Measurements from ENCODE around the gene ZCWPW1. TPM values are rescaled to one million over a fixed set of nuclear protein-coding genes. Genes with fewer than 3 reads are reported as not detected.

The ZCWPW1 gene
- total RNA-seq, 1 donor from 2014 or later: 5.0 TPM

DNA sequence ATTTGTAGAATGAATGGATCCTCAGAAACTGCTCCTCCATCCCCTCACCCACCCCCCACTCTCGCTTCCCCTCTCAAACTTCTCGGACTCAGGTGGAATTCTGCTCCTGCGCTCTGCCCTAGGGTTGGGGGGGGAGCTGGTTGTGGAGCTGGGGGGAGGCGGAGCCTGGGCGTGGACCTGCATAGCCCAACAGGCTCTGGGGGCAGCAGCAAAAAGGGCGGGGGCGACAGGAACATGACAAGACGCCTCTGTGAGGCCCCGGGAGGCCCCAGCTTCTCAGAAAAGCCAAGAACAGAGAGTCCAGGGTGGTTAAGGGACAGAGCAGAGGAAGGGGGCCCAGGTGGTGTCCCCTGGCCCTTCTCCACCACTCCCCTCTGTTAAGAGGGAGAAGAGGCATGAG, 47.0 kb upstream of the ZCWPW1 start:
- Mint-ChIP-seq H3K9me3 (ENCODE audit: unreplicated experiment) (no peaks in the 10 kb centered on the region), H3K4me3 (ENCODE audit: unreplicated experiment) (peak overlapping the region; percentile 89), H3K4me1 (ENCODE audit: unreplicated experiment) (peaks cover 27% of the 10 kb centered on the region), H3K36me3 (ENCODE audit: unreplicated experiment) (peaks cover 6% of the 10 kb centered on the region), H3K27ac (ENCODE audit: unreplicated experiment) (peak overlapping the region; percentile 86), H3K27me3 (ENCODE audit: unreplicated experiment) (no peaks in the 10 kb centered on the region)
- TF ChIP-seq CTCF (IDR thresholded peaks at IDR 0.05): no peak
- DNase-seq (ENCODE audit: extremely low spot score, unreplicated experiment): no peak

DNA sequence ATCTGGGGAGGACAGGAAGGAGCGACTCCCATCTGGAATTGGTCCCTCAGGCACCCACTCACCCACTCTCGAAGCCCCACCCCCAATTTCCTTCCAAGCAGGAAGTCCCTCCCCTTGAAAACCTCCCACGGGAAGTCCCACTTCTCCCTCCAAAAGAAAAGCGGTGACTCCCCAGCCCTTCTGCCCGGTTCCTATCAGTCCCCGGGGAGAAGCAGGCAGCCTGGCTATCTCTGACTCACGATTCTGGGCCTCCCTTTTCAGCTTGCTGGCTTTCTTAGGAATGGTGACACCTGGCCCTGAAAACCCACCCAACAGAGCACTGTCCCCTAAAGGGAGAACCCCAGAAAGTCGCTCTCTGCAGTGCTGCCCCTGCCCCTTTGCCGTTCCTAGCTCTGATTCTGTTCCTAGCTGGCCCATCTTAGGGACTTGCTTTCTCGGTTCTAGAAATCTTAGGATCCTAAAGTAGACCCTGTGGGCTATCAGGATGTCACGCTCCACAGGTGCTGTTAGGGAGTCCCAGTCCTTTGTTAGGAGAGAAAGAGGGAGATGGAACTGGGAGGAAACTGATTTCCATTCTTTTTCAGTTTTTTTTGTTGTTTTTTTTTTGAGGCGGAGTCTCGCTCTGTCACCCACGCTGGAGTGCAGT, 44.5 kb upstream of the ZCWPW1 start:
- Mint-ChIP-seq H3K36me3 (ENCODE audit: unreplicated experiment) (peaks cover 6% of the 10 kb centered on the region), H3K4me3 (ENCODE audit: unreplicated experiment) (no peak overlapping the region), H3K27me3 (ENCODE audit: unreplicated experiment) (no peaks in the 10 kb centered on the region), H3K9me3 (ENCODE audit: unreplicated experiment) (no peaks in the 10 kb centered on the region), H3K27ac (ENCODE audit: unreplicated experiment) (no peak overlapping the region), H3K4me1 (ENCODE audit: unreplicated experiment) (peaks cover 26% of the 10 kb centered on the region)
- DNase-seq (ENCODE audit: extremely low spot score, unreplicated experiment): no peak
- no peak for TF ChIP-seq CTCF (IDR thresholded peaks at IDR 0.05)

GRCh38 chr7:100472121-100472851, 43.8 kb upstream of the ZCWPW1 start:
- peaks cover 27% of the 10 kb centered on the region for H3K4me1 Mint-ChIP-seq (ENCODE audit: unreplicated experiment)
- no peak for TF ChIP-seq CTCF (IDR thresholded peaks at IDR 0.05)
- H3K36me3 Mint-ChIP-seq (ENCODE audit: unreplicated experiment): peaks cover 6% of the 10 kb centered on the region
- H3K27ac Mint-ChIP-seq (ENCODE audit: unreplicated experiment): no peak overlapping the region
- no peaks in the 10 kb centered on the region for H3K9me3 Mint-ChIP-seq (ENCODE audit: unreplicated experiment)
- DNase-seq (ENCODE audit: extremely low spot score, unreplicated experiment): no peak
- no peaks in the 10 kb centered on the region for H3K27me3 Mint-ChIP-seq (ENCODE audit: unreplicated experiment)
- H3K4me3 Mint-ChIP-seq (ENCODE audit: unreplicated experiment): no peak overlapping the region

DNA sequence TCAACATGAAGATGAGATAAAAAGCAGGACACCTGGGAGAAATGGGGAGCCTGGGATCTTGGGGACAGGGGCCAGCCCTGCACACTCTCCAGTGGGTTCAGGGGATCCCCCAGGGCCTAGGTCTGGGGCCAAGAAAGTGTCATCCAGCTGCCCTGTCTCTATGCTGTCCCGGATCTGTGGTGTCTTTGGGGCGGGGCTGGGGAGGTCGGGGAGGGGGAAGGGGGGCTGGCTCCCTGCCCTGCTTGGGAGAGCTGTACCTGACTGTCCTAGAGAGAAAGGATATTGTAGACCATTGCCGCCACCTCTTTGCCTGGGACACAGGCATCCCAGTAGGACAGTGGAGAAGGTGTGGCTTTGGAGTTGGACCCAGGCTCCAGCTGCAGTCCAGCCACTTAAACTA, 42.5 kb upstream of the ZCWPW1 start:
- H3K4me1 Mint-ChIP-seq (ENCODE audit: unreplicated experiment): peaks cover 20% of the 10 kb centered on the region
- peaks cover 6% of the 10 kb centered on the region for H3K36me3 Mint-ChIP-seq (ENCODE audit: unreplicated experiment)
- no peaks in the 10 kb centered on the region for H3K9me3 Mint-ChIP-seq (ENCODE audit: unreplicated experiment)
- H3K4me3 Mint-ChIP-seq (ENCODE audit: unreplicated experiment): no peak overlapping the region
- no peak for TF ChIP-seq CTCF (IDR thresholded peaks at IDR 0.05)
- no peak for DNase-seq (ENCODE audit: extremely low spot score, unreplicated experiment)
- no peaks in the 10 kb centered on the region for H3K27me3 Mint-ChIP-seq (ENCODE audit: unreplicated experiment)
- H3K27ac Mint-ChIP-seq (ENCODE audit: unreplicated experiment): peak overlapping the region; percentile 18

DNA sequence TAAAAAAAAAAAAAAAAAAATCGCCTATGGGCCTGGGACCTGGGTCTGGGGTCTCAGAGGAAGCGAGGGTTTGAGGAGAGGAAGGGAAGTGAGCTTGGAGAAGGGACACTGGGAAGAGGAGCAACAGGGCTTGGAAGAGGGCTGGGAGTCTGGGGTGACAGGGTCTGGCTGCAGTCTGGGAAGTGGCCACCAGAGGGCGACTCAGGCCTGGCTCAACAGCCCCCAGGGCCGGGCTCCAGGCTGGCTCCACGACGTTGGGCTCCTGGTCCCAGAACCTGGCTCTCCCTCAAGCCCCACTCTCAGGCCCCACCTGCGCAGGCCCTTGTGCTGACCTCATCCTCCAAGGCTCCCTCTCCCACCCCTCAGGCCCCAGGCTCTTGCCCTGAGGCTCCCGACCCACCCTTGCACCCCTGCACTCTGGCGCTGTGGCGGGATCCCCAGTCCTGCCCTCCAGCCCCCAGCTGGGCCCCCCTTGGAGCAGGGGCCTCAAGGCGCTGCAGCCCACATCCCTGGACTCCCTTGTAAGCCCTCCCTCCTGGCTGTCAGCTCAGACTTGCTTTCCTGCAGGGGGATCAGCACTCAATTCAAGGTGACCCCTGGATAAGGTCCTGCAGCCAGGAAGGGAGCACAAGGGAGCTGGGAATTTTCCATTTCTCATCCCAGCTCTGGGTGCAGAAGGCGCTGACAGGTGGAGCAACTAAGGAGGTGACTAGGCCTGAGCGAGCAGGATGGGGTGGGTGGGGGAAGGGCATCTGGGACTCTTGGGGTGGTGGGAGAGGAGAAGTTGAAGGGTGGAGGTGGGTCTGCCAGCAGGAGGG, 40.9 kb upstream of the ZCWPW1 start:
- Mint-ChIP-seq H3K4me3 (ENCODE audit: unreplicated experiment) (no peak overlapping the region), H3K27ac (ENCODE audit: unreplicated experiment) (peak overlapping the region; percentile 34), H3K27me3 (ENCODE audit: unreplicated experiment) (no peaks in the 10 kb centered on the region), H3K4me1 (ENCODE audit: unreplicated experiment) (peaks cover 19% of the 10 kb centered on the region), H3K9me3 (ENCODE audit: unreplicated experiment) (no peaks in the 10 kb centered on the region), H3K36me3 (ENCODE audit: unreplicated experiment) (peaks cover 6% of the 10 kb centered on the region)
- peak; percentile 90 for TF ChIP-seq CTCF (IDR thresholded peaks at IDR 0.05)
- peak; percentile 95 for DNase-seq (ENCODE audit: extremely low spot score, unreplicated experiment)
